Parathyroid adenoma (tissue), 2 donors: ENCODE results near the gene PRKN.

ENCODE experiments used
- H2AFZ ChIP-seq: fragments of 300-600 bp; sonication (generic); one replicate; pipeline ENCODE4 v1.7.0; 2017; ENCODE audit warnings: antibody characterized with exemption, mild to moderate bottlenecking
- H3K27ac ChIP-seq: fragments of 300-600 bp; sonication (generic); one replicate; pipeline ENCODE4 v1.7.0; 2017
- H3K27me3 ChIP-seq: fragments of 300-600 bp; sonication (generic); one replicate; pipeline ENCODE4 v1.7.0; 2017; ENCODE audit warnings: low read length; ENCODE audit not compliant: control insufficient read depth, insufficient read depth
- H3K36me3 ChIP-seq: fragments of 300-600 bp; sonication (generic); one replicate; pipeline ENCODE4 v1.7.0; 2017; ENCODE audit warnings: low read length; ENCODE audit not compliant: control insufficient read depth, insufficient read depth
- H3K4me1 ChIP-seq: fragments of 300-600 bp; sonication (generic); one replicate; pipeline ENCODE4 v1.7.0; 2017; ENCODE audit warnings: control low read depth
- H3K4me2 ChIP-seq: fragments of 300-600 bp; sonication (generic); one replicate; pipeline ENCODE4 v1.7.0; 2017; ENCODE audit warnings: low read length
- H3K4me3 ChIP-seq: fragments of 300-600 bp; sonication (generic); one replicate; pipeline ENCODE4 v1.7.0; 2017; ENCODE audit warnings: low read depth, low read length
- H3K79me2 ChIP-seq: fragments of 300-600 bp; sonication (generic); one replicate; pipeline ENCODE4 v1.7.0; 2017; ENCODE audit warnings: control low read depth
- H3K9ac ChIP-seq: fragments of 300-600 bp; sonication (generic); one replicate; pipeline ENCODE4 v1.7.0; 2017; ENCODE audit warnings: mild to moderate bottlenecking
- H3K9me3 ChIP-seq: fragments of 300-600 bp; sonication (generic); one replicate; pipeline ENCODE4 v1.7.0; 2017; ENCODE audit warnings: low read length; ENCODE audit not compliant: control insufficient read depth
- TF ChIP-seq, protein P1 (sequence below): fragments of 300-600 bp; sonication (generic); IDR thresholded peaks from one replicate; pipeline ENCODE4 v1.7.0; 2017; ENCODE audit warnings: antibody characterized with exemption, mild to moderate bottlenecking
- donor health status: primary hyperparathyroidism.

Gene PRKN

DNA sequence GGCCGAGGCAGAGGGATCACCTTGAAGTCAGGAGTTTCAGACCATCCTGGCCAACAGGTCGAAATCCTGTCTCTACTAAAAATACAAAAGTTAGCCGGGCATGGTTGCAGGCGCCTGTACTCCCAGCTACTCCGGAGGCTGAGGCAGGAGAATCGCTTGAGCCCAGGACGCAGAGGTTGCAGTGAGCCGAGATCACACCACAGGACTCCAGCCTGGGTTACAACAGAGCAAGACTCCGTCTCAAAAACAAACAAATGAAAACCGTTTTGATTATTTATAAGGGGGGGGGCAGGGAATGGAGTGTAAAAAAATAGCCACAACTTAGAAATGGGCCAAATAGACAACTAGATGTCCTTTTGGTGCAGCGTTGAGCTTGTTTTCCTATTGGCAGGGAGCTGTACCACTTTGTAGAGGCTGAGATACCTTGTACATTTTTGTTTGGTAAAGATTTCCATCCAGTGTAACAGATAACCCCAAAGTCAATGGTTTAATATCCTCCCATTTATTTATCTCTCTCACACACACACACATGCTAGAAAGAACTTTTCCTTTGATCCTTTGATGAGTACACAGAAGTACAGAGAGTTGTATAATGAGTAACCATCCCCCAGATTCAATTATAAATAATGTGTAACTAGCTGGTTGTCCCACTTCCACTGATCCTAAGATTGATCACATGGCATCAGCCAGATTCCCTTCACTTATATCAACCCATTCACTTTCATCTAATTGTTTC lies 477.5 kb downstream of the PRKN start:
- Histone ChIP-seq H3K9ac (no peak overlapping the region), H3K4me2 (no peak overlapping the region), H3K4me1 (no peaks in the 10 kb centered on the region), H2AFZ (no peak overlapping the region), H3K79me2 (no peaks in the 10 kb centered on the region), H3K4me3 (no peak overlapping the region), H3K27me3 (no peaks in the 10 kb centered on the region), H3K36me3 (no peaks in the 10 kb centered on the region), H3K9me3 (no peaks in the 10 kb centered on the region), H3K27ac (no peak overlapping the region)
- TF ChIP-seq, protein P1, sequence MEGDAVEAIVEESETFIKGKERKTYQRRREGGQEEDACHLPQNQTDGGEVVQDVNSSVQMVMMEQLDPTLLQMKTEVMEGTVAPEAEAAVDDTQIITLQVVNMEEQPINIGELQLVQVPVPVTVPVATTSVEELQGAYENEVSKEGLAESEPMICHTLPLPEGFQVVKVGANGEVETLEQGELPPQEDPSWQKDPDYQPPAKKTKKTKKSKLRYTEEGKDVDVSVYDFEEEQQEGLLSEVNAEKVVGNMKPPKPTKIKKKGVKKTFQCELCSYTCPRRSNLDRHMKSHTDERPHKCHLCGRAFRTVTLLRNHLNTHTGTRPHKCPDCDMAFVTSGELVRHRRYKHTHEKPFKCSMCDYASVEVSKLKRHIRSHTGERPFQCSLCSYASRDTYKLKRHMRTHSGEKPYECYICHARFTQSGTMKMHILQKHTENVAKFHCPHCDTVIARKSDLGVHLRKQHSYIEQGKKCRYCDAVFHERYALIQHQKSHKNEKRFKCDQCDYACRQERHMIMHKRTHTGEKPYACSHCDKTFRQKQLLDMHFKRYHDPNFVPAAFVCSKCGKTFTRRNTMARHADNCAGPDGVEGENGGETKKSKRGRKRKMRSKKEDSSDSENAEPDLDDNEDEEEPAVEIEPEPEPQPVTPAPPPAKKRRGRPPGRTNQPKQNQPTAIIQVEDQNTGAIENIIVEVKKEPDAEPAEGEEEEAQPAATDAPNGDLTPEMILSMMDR = no peak

DNA sequence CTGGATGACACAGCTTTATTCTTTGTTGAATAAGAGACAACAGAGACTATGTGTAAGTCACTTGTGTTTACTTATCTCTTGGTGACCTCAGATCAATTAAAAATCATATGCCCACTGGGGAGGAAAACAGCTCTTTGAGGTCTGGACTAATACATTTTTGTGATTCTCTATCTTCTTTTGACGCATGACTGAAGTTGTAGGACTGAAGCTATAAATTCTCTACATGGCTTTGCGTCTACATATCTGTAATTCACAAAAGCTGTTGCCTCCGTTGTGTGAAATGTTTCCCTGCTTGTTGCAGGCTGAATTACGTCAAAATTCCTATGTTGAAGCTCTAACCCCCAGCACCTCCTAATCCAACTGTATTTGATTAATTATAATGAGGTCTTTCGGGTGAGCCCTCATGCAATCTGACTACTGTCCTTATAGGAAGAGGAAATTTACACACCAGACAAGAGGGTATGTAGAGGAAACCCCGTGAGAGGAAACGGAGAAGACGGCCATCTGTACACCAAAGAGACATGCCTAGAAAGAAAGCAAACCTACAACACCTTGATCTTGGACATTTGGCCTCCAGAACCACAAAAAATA lies 481.6 kb downstream of the PRKN start:
- H3K4me2 ChIP-seq = no peak overlapping the region
- no peaks in the 10 kb centered on the region for H3K27me3 ChIP-seq
- no peak overlapping the region for H2AFZ ChIP-seq
- H3K4me1 ChIP-seq = no peaks in the 10 kb centered on the region
- no peaks in the 10 kb centered on the region for H3K79me2 ChIP-seq
- H3K36me3 ChIP-seq = no peaks in the 10 kb centered on the region
- H3K9ac ChIP-seq = no peak overlapping the region
- no peaks in the 10 kb centered on the region for H3K9me3 ChIP-seq
- H3K4me3 ChIP-seq = no peak overlapping the region
- TF ChIP-seq, protein P1 = no peak
- no peak overlapping the region for H3K27ac ChIP-seq

DNA sequence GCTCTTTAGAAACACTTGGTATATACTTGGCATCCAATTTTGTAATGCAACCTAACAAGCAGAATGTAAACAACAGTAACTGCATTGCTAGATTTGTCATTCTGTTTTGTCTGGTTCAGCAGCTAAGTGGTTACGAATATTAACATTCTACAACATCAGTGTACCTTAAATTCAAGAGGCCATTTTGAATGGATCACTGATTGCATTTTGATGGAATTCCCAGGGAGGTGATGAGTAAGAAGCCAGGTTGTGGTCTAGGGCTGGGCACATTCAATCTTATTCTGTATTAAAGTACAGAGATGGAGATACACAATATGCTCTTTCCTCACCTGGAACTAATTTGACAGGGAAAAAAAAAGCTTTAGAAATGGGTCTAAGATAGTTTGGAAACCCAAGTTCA lies 483.5 kb downstream of the PRKN start:
- Histone ChIP-seq H3K27me3 (no peaks in the 10 kb centered on the region), H3K27ac (no peak overlapping the region), H3K79me2 (no peaks in the 10 kb centered on the region), H2AFZ (no peak overlapping the region), H3K9ac (no peak overlapping the region), H3K4me2 (no peak overlapping the region), H3K36me3 (no peaks in the 10 kb centered on the region), H3K4me1 (no peaks in the 10 kb centered on the region), H3K4me3 (no peak overlapping the region), H3K9me3 (no peaks in the 10 kb centered on the region)
- TF ChIP-seq, protein P1 = no peak

DNA sequence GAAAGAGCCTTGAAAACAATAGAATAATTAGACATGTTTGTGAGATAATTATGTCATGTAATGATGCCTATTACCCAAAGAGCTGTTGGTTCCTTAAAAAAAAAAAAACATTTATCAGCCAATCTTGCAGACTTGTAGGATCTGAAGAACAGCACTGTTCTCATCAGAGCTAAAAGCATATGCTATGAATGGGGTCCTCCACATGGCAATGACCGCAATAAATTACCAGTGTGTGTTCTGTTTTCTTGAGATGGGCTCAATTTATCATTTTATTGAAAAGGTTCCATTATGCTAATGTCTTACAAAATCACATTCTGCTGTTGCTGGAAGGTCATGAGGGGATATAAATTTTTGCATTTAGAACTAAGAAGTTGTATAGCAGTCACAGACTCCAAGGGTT lies 484.7 kb downstream of the PRKN start:
- H3K79me2 ChIP-seq = no peaks in the 10 kb centered on the region
- no peaks in the 10 kb centered on the region for H3K9me3 ChIP-seq
- H3K36me3 ChIP-seq = no peaks in the 10 kb centered on the region
- no peaks in the 10 kb centered on the region for H3K27me3 ChIP-seq
- no peak overlapping the region for H3K4me2 ChIP-seq
- TF ChIP-seq, protein P1 = no peak
- H2AFZ ChIP-seq = no peak overlapping the region
- H3K9ac ChIP-seq = no peak overlapping the region
- no peak overlapping the region for H3K27ac ChIP-seq
- H3K4me3 ChIP-seq = no peak overlapping the region
- no peaks in the 10 kb centered on the region for H3K4me1 ChIP-seq

DNA sequence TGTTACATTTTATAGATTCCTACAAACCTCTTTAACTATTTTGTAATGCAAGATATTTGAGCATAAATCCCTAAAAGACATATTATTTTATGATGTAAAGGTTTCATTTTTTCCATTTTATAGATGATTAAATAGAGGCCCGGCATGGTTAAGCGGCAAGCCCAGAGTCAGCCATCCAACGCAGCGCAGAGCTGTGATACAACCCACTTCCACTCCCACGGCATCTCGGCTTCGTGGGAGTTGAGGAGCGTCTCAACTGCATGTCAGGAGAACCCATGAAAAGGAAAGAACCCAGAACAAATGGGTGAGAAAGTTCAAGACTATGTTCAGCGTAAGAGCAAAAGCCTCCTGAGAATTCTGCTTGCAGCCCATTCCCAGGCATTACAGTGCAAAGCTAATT lies 488.2 kb downstream of the PRKN start:
- Histone ChIP-seq H3K79me2 (no peaks in the 10 kb centered on the region), H3K36me3 (no peaks in the 10 kb centered on the region), H3K9ac (no peak overlapping the region), H3K4me3 (no peak overlapping the region), H3K27ac (no peak overlapping the region), H3K4me1 (no peaks in the 10 kb centered on the region), H3K27me3 (no peaks in the 10 kb centered on the region), H2AFZ (no peak overlapping the region), H3K9me3 (no peaks in the 10 kb centered on the region), H3K4me2 (no peak overlapping the region)
- TF ChIP-seq, protein P1 = no peak
